HG03460 (cell line): ENCODE results near the gene AKAP13.

Experiments
- ATAC-seq: cut with Tn5 transposase; IDR thresholded peaks from one replicate; pipeline ENCODE4 v1.9.1; 2021; ENCODE audit not compliant: unreplicated experiment

AKAP13 gene

DNA sequence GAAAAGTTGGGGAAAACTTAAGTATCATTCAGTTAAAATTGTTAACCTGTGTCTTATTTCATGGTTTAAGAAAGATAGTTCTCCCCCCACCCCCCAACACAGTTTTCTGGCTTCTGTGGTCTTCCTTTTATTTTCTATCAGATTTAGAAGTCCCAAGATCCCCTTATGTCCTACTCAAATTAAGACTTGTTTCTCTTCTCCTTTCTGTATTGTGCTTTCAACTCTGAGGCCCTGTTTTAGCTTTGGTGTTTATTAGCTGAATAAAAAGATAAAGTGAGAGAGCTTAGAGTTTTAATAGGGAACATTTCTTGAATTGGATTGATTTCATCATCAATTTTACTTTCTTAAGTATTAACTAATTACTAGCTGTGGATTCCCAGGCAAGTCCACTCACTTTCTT is 62.6 kb downstream of the AKAP13 start:
- ATAC-seq = peak; percentile 55

DNA sequence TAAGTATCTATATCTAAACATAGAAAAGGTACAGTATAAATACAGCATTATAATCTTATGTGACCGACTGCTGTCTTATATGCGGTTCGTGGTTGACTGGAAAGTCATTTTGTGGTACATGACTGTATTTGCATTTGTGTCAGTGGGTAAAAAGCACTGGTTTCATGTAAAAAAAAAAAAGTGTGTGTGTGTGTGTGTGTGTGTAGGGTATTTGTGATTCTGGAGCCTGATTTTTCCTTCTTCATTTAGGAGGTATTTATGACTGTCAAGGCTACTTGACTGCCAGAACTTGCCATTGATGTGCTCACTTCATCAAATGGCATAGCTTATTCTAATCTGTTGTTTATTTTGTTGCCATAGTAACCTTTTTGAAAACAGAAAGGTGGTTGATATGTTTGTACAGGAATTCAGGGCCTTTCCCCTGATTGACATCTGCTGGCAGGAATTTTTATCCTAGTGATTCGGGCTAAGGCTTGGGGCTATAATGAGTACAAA is 63.2 kb downstream of the AKAP13 start:
- ATAC-seq = peak; percentile 85

DNA sequence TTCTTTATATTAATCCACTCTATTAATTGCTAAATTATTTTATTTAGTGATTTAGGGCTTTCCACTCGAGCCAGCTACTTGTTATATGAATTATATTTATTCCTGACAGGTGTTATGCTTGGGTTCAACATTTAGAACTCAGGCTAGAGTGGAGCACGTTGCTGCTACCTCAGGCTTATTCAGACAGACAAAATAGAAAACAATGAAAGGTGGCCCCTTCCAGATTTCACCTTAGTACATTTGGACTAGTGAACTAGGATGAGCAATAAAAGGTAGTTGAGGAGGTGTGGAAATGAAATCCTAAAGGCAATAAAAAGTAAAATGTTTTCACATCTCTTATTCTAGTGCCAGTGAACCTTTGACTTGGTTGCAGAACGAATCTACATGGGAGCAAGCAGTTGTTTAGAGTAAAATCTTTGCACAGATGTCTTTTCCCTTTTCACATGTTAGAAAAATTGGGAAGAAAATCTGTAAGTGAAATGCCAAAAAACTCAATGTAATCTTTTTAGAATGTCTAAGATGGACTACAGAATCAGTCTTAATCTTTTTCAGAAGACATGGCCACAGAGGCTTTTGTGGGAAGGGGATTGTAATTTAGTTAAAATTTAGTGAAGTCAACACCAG is 63.8 kb downstream of the AKAP13 start:
- ATAC-seq = no peak

DNA sequence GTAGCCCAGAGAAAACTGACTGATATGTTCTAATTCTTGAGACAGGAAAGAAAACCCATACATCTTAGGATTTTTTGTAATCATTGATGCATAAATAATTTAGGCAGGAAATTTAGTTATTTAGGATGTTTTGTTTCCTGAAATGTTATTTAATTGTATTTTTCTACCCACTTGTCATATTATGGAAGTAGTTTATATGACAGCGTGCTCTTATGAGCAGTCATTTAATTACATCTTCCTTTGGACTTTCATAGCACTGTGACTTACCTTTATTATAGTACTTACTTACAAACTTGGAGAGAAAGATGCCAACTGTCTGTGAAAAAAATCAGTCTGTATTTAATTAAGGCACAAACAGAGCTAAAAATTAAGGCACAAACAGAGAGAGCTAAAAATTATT is 65.0 kb downstream of the AKAP13 start:
- no peak for ATAC-seq

DNA sequence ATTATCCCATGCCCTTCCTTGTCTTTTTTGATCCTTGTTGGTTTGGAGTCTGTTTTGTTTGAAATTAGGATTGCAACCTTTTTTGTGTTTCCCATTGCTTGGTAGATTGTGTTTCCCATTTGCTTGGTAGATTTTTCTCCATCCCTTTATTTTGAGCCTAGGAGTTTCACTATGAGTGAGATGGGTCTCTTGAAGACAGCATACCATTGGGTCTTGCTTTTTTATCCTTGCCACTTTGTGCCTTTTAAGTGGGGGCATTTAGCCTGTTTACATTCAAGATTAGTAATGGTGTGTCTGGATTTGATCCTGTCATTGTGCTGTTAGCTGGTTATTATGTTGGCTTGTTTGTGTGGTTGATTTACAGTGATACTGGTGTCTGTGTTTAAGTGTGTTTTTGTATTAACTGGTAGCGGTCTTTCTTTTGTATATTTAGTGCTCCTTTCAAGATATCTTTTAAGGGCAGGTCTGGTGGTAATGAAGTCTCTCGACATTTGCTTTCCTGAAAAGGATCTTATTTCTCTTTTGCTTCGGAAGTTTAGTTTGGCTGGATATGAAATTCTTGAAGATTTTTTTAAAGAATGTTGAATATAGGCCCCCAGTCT is 70.8 kb downstream of the AKAP13 start:
- no peak for ATAC-seq

DNA sequence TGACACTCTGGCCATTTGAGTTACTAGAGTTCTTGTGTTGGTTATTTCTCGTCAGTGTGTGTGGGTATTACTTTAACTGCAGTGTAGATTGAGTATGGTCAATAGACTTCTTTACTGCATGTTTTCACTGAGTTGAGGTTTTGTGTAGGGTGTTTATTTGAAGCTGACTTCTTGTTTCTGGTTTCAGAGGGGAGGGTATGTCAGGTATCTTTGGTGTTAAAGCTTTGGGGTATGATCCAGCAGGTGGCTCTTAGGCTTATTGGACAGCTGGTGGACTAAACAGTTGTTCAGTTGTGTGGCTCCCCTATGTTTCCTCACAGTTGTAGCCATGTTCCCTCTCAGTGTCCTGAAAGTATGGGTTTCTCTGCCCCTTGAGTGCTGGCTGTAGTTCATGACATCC is 72.0 kb downstream of the AKAP13 start:
- no peak for ATAC-seq

DNA sequence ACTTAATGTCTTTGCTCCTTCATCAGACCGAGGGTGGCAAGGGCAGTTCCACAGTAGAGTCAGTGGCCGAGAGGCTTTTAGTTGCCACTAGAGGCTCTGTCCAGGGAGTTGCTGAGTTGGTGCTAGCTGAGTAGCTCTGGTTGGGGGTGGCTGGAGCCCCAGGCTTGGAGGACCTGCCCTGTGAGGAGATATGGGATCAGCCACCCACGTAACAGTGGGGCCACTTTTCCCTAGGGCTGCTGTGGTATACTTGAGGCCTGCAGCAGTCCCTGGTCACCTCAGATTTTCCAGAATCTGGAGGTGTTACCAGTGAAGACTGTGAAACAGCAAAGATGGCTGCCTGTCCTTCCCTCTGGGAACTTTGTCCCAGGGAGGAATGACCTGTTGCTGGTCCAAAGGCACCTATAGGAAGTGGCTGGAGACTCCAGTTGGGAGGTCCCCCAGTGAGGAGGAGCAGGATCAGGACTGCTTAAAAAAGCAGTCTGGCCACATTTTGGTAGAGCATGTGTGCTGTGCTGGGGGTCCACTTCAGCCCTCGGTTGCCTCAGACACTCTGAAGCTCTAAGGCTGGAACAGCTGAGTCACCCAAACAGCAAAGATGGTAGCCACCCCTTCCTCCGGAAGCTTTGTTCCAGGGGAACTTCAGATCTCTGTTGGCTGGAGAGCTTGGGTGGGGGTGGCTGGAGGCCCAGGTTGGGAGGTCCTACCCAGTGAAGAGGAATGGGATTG is 72.9 kb downstream of the AKAP13 start:
- no peak for ATAC-seq

DNA sequence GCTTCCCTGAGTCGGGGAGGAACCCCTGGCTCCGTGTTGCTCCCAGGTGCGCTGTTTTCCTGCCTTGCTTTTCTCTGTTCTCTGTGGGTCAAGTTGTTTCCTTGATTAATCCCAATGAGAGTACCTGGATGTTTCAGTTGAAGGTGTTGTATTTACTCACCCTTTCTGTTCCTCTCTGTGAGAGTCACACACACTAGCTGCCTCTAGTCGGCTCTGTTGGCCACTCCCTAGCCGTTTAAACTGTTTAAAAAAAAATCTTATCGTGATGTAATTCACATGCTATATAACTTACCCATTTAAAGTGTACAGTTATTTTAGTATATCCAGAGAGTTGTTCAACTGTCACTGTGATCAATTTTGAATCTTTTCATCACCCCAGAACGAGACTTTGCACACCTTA is 74.0 kb downstream of the AKAP13 start:
- no peak for ATAC-seq

DNA sequence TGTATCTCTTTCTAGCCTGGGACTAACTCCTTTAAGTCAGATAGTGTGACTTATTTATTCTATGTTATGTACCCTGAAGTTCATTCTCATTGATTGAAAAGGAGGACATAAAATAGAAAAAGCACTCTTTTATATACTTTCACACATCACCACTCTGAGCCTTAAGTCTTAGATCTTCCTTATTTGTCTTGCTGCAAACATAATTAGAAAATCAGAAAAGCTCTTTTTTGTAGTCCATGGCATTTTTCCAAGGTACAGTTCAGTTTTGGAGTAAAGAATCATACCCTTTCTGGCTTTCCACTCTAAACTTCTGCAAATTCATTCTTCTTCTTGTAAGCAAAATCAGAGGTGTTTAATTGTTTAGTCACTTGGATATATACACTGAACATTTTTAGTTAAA is 75.5 kb downstream of the AKAP13 start:
- ATAC-seq = no peak

DNA sequence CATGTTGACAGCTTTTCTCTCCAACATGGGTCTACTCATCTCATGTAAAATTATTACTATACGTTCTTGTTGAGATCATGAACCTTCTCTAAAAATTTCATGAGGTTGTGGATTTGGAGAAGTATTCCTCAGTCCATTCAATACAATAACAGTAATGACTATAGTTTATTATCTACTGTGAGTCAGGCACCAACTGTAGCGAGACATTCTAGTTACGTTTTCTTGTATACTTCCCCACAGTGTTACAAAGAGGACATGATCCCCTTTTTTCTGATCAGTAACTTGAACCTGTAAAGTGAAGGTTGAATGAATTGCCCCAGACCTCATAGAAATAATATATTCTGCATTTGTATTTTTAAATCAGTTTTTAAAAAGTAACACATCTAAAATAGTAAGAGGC is 76.4 kb downstream of the AKAP13 start:
- no peak for ATAC-seq

DNA sequence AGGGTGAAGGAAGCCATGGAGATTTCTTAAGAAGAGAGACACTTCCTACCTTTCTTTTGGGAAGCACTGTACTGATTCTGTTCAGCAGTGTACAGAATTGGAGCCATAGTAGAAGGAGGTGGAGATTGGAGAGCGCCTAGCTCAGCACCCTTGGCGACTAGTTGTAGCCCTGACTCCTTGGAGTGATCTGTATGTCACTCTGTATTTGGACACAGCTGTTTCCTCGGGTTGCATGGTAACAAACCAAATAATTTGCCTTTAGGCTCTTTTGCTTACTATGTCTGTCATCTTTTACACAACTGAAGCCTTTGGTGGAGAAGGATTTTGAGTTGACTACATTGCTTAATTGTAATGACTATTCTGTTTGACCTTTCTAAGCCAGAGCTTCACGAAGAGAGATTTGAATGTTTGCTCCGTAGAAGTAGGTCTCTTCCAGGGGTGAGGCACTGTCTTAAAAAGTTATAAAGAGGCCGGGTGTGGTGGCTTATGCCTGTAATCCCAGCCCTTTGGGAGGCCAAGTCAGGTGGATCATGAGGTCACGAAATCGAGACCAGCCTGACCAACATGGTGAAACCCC is 77.1 kb downstream of the AKAP13 start:
- peak; percentile 76 for ATAC-seq

DNA sequence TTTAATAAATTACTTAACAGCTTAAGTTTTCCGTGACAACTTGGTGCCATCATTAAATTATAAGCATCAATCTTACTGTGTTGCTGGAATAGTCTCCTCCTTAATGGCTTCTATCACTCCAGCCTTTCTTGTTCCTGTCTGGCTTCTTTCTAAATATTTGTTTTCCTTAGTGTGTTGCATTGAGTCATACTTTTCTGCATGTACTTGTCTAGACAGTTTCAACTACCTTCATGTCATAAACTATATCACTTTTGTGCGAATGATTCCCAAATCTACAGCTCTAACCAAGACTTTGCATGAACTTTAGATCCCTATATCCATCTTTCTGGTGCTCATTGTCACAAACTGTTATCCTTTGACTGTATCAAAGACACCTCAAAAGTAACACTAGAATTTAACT is 78.4 kb downstream of the AKAP13 start:
- ATAC-seq = no peak

DNA sequence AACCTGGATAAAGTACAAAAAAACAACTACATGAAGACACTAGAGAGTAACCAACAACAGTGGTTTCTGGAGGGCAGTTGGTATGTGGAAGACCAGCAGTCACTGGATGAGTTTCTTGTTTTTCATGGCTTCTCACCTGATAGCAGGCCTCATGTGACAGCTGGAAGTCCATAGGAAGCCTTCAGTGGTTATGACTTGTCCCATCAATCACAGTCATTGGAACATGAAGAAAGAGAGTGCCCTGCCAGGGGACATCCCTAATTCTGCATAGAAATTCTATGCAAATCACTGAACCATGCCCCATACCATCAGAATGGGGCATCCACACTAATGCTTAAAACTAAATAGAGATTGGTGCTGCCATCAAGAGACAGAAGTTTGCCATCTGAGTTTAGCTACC is 81.6 kb downstream of the AKAP13 start:
- no peak for ATAC-seq

DNA sequence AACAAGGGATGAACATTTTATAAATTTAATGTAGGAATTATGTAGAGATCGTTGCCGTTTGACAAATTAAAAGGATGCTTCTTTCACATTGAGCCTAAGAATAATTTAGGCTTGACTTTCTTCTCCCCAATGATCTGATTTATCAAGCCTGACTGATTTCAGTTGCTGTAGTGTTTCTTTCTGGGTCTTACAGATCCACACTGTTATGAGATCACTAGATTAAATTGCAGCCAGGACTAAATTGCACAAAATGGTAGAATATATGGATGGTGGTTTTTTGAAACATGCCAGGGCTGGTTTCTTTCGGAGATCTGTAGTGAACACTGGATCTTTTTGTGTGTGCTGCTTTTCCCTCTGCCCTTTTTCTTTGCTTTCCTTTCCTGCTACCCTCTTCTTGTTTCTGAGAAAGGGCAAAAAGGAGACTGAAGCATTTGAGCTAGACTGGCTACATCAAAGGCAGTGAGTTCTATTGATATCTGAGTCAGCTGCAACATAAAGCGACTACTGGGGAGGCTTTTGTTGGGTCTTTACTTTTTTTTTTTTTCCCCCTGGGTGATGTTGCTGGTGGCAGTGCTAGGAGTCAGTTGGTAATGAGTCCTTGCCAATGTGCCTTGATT is 83.0 kb downstream of the AKAP13 start:
- no peak for ATAC-seq

DNA sequence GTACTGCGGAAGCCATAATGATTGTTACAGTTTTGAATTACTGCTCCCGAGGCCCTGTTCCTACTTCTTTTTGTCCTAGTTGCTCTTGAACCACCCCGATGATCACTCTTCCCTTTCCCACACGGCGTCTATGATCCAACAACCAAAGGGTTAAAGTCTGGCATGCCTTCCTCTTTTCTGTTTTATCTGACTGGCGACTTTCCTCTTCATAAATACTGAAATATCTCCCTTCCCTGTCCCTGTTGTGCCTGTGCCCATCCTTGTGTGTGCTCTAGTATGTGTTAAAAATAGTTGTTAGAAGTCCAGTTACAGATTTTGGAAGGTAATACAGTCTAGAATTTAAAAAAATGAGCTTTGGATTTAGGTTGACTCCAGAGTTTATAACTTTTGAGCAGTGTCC is 83.6 kb downstream of the AKAP13 start:
- ATAC-seq = no peak

DNA sequence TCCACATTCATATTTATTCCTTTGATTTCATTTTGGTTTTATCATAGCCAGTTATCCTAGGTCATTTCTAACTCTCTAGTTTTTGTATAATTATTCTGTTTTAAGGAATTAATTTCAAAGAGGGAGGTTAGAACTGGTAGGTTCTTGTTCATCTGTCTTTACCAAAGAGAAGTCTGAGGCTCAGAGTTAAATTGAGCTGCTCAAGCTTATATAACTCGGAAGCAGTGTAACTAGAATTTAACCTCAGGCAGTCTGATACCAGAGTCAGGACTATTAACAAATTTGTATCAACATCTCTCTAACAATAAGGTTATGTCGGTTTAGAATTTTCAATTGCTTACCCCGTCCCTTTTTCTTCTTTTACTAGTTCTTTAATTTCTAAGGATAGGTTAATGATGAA is 84.1 kb downstream of the AKAP13 start:
- no peak for ATAC-seq

DNA sequence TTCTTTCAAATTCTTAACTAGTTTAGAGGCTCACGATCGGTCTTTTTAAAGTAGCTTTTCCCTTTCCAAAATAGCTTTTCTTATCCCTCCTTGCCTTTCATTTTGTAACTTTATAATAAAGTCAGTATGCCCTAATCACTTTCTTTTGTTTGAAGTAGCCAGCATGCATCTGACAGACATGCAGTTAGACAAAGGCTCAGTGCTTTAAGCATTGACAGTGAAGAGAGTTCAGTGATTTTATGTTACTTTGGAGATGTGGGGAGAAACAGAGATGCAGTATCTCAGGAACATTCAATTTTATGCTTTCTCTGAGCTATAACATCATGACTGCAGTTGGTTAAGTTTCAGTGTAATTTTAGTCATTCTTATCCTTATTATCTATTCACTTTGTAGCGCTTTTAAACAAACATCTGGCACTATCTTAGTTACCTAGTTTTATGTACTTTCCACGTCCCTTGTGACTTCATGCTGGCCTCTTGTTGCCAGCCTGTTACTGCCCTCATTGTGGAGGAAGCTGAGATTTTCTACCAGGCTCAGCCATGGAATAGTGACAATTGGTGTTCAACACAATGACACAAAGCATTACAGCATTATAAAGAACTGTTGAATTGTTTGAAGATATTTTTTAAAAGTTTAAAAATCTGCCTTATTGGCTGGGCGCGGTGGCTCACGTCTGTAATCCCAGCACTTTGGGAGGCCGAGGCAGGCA is 90.3 kb downstream of the AKAP13 start:
- no peak for ATAC-seq

DNA sequence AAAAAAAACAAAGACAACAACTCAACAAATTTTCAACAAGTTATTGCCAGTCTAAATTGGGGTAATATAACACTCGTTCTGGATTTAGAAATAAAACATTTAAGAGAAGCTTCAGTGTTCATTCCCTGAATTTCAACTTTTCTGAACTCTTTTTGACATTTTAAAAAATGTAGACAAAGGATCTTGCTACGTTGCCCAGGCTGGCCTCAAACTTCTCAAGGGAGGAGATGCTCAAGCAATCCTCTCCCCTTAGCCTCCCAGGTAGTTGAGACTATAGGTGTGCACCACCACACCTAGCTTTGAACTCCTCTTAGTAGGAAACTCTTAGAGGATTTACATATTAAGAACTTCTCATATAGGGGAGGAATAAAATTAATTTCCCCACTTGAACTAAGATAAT is 91.9 kb downstream of the AKAP13 start:
- no peak for ATAC-seq

DNA sequence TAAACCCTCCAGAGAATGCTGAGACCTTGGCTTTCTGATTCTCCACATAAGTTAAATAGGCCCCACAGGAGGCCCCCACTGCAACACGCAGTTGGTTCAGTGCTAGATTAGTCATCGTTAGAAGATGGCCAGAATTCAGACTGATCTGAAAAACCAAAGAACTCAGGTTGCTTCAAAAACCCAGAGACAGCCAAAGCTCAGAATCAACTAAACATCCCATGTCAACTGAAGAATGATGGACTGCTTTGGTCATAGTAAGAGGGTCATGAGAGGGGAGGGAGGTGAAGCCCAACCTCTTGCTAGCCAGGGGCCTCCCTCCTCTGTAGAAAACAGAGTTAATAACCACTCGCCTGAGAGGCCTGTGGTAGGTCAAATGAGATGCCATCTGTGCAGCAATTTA is 93.1 kb downstream of the AKAP13 start:
- no peak for ATAC-seq

DNA sequence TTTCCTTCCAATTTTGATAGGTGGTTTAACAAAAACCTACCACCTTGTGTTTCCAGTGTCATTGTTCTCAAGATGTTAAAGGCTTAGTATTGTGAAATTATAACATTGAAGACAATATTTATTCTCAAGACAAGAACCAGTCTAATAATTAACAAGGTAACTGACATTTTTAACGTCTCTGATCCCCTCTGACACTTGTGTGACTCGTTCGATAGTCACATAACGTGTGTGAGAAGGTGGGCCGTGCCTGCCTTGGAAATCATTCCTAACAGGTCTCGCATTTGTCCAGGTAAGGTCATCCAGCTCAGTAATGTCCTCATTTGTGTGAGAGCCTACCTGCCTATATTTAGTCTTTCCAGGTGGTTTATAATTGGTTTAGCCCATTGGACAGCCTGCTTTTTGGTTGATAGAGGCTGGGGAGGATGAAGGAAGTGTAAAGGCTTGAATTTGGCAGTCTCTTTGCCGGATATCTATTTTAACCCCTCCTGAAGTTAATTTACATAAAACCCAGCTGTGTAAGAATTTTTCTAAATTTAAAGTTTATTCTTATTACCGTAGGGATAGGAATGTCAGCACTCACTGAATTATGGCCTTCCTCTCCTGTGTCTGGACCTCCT is 94.4 kb downstream of the AKAP13 start:
- ATAC-seq = peak; percentile 51

DNA sequence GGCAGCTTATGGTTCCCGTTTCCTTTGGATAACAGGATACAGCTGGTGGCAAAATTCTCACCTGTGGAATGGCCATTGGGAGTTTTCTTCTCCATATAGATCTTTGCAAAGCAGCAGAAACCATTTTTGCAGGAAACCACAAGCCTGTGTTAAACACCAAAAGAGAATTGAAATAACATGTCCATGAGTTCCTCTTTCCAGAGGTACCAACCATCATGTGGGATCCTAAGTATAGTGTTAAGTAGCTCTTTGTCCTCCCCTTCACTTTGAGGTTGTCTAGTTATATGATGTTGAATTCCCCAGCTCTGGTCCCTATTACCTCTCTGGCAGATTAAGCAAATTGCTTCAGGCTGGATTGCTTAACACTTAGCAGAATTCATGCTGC is 94.9 kb downstream of the AKAP13 start:
- peak; percentile 83 for ATAC-seq
